NCI-H1417 (cell line): Measurements from ENCODE around the gene TBC1D30.
"Not testable (repeated sequence)": the region's sequence is repeated elsewhere in the genome, so short reads cannot be mapped to it uniquely, and the experiment has no call there.

ENCODE experiments used
- DNase-seq, 3 experiments: peaks; one replicate each; lab custom pipeline; 2025; lab: John Stamatoyannopoulos, UW

Gene TBC1D30, protein sequence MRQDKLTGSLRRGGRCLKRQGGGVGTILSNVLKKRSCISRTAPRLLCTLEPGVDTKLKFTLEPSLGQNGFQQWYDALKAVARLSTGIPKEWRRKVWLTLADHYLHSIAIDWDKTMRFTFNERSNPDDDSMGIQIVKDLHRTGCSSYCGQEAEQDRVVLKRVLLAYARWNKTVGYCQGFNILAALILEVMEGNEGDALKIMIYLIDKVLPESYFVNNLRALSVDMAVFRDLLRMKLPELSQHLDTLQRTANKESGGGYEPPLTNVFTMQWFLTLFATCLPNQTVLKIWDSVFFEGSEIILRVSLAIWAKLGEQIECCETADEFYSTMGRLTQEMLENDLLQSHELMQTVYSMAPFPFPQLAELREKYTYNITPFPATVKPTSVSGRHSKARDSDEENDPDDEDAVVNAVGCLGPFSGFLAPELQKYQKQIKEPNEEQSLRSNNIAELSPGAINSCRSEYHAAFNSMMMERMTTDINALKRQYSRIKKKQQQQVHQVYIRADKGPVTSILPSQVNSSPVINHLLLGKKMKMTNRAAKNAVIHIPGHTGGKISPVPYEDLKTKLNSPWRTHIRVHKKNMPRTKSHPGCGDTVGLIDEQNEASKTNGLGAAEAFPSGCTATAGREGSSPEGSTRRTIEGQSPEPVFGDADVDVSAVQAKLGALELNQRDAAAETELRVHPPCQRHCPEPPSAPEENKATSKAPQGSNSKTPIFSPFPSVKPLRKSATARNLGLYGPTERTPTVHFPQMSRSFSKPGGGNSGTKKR

GRCh38 chr12:64824500-64825142 is at the start of gene TBC1D30:
TBC1D30 (plus strand) TSS chr12:64824647; CDS start chr12:64824880, 233 bp downstream.
- DNase-seq, result peak; percentile 77 to 93 (median 92)

- not testable (repeated sequence) for DNase-seq
Observed at GRCh38 chr12:64775147-64775736, 49.2 kb upstream of the TBC1D30 start.

DNA sequence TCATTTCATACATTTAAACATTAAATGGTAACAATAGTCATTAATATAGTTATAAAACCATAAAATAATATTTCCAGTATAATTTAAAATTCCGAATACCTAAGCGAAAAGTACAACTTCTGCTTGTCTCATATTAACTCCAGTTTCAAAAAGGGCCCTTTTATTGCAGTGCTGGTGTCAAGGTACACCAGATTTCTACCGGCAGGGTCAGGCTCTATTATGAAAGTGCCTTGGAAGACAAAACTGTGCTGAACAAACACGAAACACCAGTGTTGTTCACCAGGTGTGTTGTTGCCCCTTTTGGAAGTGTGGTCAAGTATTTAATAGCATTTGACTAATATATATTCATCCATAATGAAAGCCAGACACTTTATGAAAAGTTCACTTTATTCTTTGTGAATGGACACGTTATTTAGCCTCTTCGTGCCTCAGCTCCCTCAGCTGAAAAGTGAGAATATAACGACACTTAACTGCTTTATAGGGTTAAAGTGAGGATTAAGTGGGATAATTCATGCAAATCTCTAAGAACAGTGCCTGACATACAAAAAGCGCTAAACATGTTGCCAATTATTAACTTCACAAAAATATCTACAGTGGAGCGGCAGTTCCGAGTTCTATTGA is 45.0 kb upstream of the TBC1D30 start:
- peak in 1 of 3 experiments; percentile 40 for DNase-seq

- DNase-seq, result no peak
Observed at GRCh38 chr12:64780132-64780530, 44.3 kb upstream of the TBC1D30 start.

DNA sequence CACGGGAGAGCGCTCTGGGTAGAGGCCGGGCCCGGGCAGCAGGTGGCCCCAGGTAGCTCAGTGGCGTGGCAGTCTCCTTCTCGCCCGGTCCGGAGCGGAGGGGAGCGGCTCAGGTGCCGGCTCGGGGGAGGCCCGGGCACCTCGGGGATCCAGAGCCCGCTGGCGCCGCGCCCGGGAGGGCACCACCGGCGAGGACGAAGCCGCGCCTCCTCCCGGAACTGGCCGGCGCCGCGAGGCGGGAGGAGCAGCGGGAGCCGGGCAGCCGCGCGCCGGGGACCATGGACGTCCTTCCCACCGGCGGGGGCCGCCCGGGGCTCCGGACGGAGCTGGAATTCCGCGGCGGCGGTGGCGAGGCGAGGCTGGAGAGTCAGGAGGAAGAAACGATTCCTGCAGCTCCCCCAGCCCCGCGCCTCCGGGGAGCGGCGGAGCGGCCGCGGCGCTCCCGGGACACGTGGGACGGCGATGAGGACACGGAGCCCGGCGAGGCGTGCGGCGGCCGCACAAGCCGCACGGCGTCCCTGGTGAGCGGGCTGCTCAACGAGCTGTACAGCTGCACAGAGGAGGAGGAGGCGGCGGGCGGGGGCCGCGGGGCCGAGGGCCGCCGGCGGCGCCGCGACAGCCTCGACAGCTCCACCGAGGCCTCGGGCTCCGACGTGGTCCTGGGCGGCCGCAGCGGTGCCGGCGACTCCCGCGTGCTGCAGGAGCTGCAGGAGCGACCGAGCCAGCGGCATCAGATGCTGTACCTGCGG is 43.7 kb upstream of the TBC1D30 start:
- peak; percentile 78 to 95 (median 86) for DNase-seq

- peak; percentile 55 to 90 (median 84) for DNase-seq
Observed at GRCh38 chr12:64781280-64782190, 42.9 kb upstream of the TBC1D30 start.

DNA sequence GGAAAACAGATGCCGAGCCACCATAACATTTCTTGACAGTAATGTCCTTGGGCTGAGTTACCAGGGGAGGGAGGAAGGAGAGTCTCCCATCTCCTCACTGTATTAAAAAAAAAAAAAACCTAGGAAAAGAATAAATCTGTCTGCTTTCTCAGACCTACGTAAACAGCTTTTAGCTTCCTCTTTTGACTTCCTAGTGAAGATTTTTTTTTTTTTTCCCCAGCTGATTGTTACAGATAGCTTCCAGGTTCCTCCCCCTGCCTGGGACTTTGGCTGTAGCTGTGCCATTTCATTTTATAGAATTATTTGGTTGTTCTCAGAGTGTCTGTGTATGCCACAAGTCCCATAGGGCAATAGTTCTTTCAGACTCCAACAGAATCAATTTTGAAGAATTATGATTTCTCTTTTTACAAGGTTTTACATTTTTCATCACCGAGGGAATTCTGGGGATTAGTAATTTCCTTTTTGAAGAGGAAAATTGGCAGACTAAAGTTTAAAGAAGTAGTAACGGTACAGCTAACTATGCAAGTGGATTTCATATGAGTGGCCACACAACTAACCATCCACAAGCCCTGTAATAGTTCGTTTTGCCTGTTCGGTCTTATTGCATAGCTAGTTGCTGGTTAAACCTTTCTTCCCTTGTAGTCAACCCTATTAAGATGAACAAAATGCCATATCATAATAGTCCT is 42.1 kb upstream of the TBC1D30 start:
- no peak for DNase-seq

GRCh38 chr12:64785838-64786237 is 38.6 kb upstream of the TBC1D30 start:
- no peak for DNase-seq

DNA sequence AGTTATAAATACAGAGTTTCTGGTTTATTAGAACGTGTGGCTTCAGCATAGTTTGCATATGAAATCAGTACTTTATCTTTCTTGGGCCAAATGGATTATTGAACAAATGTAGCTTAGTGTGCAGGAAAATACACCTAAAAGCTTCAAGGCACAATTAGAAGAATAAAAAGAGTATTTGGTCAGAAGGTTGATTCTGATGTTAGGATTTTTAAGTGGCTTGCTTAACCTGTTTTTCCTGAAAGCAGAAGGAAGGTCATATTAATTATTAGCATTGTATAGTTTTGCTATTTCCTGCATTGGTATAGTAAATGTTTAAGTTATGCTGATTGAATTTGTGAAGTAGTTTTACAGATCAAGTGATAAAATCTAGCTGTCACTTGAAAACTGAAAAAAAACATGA is 34.3 kb upstream of the TBC1D30 start:
- peak in 2 of 3 experiments; percentile 14 to 61 for DNase-seq

DNA sequence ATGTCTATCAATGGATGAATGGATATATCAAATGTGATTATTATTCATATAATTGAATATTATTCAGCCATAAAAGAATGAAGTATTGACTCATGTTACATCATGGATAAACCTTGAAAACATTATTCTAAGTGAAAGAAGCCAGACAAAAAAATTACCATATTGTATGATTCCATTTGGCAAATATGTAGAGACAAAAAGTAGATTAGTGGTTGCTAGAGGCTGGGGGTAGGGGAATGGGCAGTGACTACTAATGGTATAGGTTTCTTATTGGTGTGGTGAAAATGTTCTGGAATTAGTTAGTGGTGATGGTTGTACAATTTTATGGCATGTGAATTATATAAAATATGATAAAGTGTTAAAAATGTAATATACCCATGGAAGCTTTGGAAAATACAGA is 33.4 kb upstream of the TBC1D30 start:
- no peak for DNase-seq

- DNase-seq, result no peak
Observed at GRCh38 chr12:64792128-64792527, 32.3 kb upstream of the TBC1D30 start.

- no peak for DNase-seq
Observed at GRCh38 chr12:64793610-64794009, 30.8 kb upstream of the TBC1D30 start.

- no peak for DNase-seq
Observed at GRCh38 chr12:64794305-64794704, 30.1 kb upstream of the TBC1D30 start.

DNA sequence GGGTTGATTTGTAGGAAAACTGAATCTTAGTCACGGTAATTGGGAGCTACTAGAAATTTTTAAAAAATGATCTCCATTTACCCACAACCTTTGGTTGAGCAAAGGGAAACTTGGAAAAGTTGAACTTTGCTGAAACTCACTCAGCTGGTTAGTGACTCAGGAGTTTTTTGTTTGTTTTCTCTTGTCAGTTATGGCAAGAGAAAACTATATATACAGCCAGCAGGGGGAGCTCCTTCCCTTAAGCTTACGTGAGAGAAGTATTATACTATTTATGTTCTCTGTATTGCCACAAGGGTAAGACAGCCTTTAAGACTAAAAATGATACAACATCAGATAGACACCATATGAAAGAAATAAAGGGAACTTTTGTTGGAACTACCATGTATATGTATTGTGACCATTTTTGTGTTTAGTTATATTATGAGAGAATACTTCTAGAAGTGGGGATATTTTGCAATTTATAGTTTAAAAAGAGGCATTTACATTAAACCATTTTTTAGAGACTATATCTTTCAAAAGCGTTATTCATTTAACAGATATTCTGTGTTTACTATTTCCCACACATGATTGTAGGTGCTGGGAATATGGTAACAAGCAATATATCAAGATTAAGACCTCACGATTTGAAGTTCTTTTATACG is 28.1 kb upstream of the TBC1D30 start:
- peak; percentile 67 to 93 (median 83) for DNase-seq

DNA sequence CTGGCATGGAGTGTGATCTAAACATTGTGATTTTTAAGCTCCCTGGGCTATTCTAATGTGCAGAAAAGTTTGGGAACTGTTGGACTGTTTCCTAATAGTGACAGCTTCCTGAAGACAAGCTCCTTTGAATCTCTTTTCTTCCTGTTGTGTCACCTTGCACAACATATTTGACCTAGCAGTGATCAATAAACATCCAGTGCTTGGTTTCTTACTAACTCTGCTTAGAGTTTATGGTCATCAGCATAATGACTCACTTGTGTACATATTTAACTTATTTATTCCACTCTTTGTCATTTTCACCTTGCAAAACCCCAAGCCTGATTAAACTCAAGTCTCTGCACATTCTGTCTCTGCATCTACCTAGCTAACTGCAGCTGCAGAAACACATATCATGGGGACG is 27.3 kb upstream of the TBC1D30 start:
- no peak for DNase-seq

- no peak for DNase-seq
Observed at GRCh38 chr12:64798165-64798564, 26.3 kb upstream of the TBC1D30 start.

- DNase-seq, result no peak
Observed at GRCh38 chr12:64800640-64801039, 23.8 kb upstream of the TBC1D30 start.

GRCh38 chr12:64801381-64801780 is 23.1 kb upstream of the TBC1D30 start:
- peak in 2 of 3 experiments; percentile 22 to 61 for DNase-seq
